Tibial nerve (tissue), 4 donors: ENCODE results near the gene DOC2A.

Experiments
- EP300 ChIP-seq, 2 donors: sonication (generic); formaldehyde crosslinking; IDR thresholded peaks; one replicate each; pipeline ENCODE4 v1.6.1; 2017; ENCODE audit warnings: antibody characterized with exemption in 2 of 2, mild to moderate bottlenecking in 1 of 2
- POLR2A ChIP-seq, 2 donors: fragments of 450-650 bp; IDR thresholded peaks; one replicate each; pipeline ENCODE4 v1.6.1; 2017; ENCODE audit warnings: antibody characterized with exemption in 2 of 2, mild to moderate bottlenecking in 2 of 2, moderate library complexity in 2 of 2
- TF ChIP-seq, protein P1 (sequence below), 5 experiments: fragments of 200-600 bp in 3 of 5; fragments of 450-650 bp in 2 of 5; sonication (generic) in 3 of 5; IDR thresholded peaks; one replicate each; pipeline ENCODE4 v1.5.1; 2016 to 2019; ENCODE audit warnings: antibody characterized with exemption in 5 of 5, mild to moderate bottlenecking in 3 of 5, moderate library complexity in 2 of 5

DNA sequence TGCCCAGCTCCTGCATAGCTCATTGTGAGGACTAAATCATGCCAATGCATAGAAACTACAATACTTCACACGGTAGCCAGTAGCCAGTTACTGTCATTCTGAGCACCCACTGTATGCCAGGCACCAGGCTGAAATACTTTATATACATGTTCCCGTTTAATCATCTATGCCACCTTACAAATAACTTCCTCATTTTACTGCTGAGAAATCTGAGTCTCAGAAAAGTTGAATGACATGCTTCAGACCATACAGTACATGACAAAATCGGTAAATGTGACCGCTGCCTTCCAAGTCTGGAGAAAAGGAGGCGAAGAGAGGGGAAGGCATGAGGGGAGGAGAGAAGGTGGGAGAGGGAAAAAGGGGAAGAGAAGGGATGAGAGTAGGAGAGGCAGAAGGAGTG, 29.4 kb upstream of the DOC2A start:
- TF ChIP-seq POLR2A (IDR thresholded peaks at IDR 0.05): no peak
- TF ChIP-seq EP300 (IDR thresholded peaks at IDR 0.05): no peak
- TF ChIP-seq, protein P1, sequence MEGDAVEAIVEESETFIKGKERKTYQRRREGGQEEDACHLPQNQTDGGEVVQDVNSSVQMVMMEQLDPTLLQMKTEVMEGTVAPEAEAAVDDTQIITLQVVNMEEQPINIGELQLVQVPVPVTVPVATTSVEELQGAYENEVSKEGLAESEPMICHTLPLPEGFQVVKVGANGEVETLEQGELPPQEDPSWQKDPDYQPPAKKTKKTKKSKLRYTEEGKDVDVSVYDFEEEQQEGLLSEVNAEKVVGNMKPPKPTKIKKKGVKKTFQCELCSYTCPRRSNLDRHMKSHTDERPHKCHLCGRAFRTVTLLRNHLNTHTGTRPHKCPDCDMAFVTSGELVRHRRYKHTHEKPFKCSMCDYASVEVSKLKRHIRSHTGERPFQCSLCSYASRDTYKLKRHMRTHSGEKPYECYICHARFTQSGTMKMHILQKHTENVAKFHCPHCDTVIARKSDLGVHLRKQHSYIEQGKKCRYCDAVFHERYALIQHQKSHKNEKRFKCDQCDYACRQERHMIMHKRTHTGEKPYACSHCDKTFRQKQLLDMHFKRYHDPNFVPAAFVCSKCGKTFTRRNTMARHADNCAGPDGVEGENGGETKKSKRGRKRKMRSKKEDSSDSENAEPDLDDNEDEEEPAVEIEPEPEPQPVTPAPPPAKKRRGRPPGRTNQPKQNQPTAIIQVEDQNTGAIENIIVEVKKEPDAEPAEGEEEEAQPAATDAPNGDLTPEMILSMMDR (IDR thresholded peaks at IDR 0.05): no peak
